RWPE1 (cell line): ENCODE data around the gene MT1H.

Experiments
- CTCF ChIA-PET: fragments of 350-600 bp; sonication (Branson Sonifier 250); formaldehyde crosslinking; extraction: SDS; loops from one replicate; lab custom pipeline; 2021; lab: Yijun Ruan, JAX
- POLR2A ChIA-PET: fragments of 400-600 bp; formaldehyde crosslinking; extraction: SDS; loops from one replicate; lab custom pipeline; 2020; ENCODE audit warnings: antibody characterized with exemption; ENCODE audit not compliant: low non-redundant PET; lab: Yijun Ruan, JAX
- DNase-seq: peaks from one replicate; pipeline ENCODE4 v3.0.0; 2012; ENCODE audit warnings: low spot score
- H3K27ac ChIP-seq: fragments of 450-650 bp; 2 replicates; pipeline ENCODE4 v1.5.1; 2017
- TF ChIP-seq, protein P1 (sequence below): fragments of 450-650 bp; conservative IDR thresholded peaks from 2 replicates; pipeline ENCODE4 v1.5.1; 2017; ENCODE audit warnings: low read depth, mild to moderate bottlenecking

Gene MT1H

GRCh38 chr16:56684926-56685590 lies 15.4 kb downstream of the MT1H start:
- ChIA-PET POLR2A (interaction anchor here (1.4 to 1.7 kb wide), 2 partner anchors 16 to 76 kb away, joined by 4 to 9 read pairs; partner anchors contain the start of gene MT2A), CTCF (interaction anchor here (1.2 kb wide), 1 partner anchor 105 kb away, joined by 5 read pairs; no protein-coding TSS in a partner anchor)
- TF ChIP-seq, protein P1, sequence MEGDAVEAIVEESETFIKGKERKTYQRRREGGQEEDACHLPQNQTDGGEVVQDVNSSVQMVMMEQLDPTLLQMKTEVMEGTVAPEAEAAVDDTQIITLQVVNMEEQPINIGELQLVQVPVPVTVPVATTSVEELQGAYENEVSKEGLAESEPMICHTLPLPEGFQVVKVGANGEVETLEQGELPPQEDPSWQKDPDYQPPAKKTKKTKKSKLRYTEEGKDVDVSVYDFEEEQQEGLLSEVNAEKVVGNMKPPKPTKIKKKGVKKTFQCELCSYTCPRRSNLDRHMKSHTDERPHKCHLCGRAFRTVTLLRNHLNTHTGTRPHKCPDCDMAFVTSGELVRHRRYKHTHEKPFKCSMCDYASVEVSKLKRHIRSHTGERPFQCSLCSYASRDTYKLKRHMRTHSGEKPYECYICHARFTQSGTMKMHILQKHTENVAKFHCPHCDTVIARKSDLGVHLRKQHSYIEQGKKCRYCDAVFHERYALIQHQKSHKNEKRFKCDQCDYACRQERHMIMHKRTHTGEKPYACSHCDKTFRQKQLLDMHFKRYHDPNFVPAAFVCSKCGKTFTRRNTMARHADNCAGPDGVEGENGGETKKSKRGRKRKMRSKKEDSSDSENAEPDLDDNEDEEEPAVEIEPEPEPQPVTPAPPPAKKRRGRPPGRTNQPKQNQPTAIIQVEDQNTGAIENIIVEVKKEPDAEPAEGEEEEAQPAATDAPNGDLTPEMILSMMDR, result no peak
- peak overlapping the region; percentile 99 for H3K27ac ChIP-seq
- no peak for DNase-seq

- H3K27ac ChIP-seq, result peak overlapping the region; percentile 99
- TF ChIP-seq, protein P1, result no peak
- no peak for DNase-seq
- POLR2A ChIA-PET, result interaction anchor here (0.7 kb wide), 1 partner anchor 111 kb away, joined by 3 read pairs; no protein-coding TSS in a partner anchor
- CTCF ChIA-PET, result no interaction called here
These were observed 17.1 kb downstream of the MT1H start for GRCh38 chr16:56686758-56687157.

- DNase-seq, result no peak
- peak overlapping the region; percentile 82 for H3K27ac ChIP-seq
- TF ChIP-seq, protein P1, result no peak
- ChIA-PET CTCF (interaction anchor here (0.5 to 1.3 kb wide), 2 partner anchors 13 to 15 kb away, joined by 3 read pairs; no protein-coding TSS in a partner anchor), POLR2A (interaction anchor here (0.7 to 1.0 kb wide), 2 partner anchors 63 to 81 kb away, joined by 3 to 5 read pairs; partner anchors contain the start of genes MT1E and MT2A)
These were observed 19.1 kb downstream of the MT1H start for GRCh38 chr16:56688762-56689161.

GRCh38 chr16:56689171-56689570 lies 19.6 kb downstream of the MT1H start:
- ChIA-PET CTCF (interaction anchor here (0.5 to 1.3 kb wide), 2 partner anchors 13 to 15 kb away, joined by 3 read pairs; no protein-coding TSS in a partner anchor), POLR2A (interaction anchor here (0.7 to 1.0 kb wide), 2 partner anchors 63 to 81 kb away, joined by 3 to 5 read pairs; partner anchors contain the start of genes MT1E and MT2A)
- DNase-seq, result no peak
- peak overlapping the region; percentile 82 for H3K27ac ChIP-seq
- TF ChIP-seq, protein P1, result no peak

DNA sequence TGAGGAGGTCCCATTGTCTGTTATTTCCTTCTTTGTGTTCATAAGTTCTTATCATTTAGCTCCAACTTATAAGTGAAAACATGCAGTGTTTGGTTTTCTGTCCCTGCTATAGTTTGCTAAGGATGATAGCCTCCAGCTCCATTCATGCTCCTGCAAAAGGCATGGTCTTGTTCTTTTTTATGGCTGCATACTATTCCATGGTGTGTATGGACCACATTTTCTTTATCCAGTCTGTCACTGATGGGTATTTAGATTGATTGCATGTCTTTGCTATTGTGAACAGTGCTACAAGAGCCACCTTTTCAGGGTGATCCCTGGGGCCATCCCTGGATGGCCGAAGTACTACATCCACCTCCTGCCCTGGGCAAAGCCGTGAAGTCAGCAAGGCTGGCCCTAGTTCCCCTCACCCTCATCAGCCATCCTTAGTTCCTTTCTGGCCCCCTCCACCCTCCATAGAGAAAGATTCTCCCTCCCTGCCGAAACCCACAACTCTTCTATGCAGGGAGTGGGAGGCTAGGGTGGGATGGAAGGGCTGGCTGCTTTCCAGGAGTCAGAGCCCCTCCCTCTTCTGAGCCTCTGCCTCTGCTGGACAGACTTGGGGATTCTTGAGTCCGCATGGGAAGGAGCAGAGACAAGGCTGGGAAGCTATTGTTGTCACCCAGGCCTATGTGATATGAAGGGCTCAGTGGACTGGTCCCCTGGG lies 21.0 kb downstream of the MT1H start:
- ChIA-PET CTCF (interaction anchor here (0.6 to 1.1 kb wide), 2 partner anchors 8 to 283 kb away, joined by 3 read pairs; partner anchors contain the start of gene MT1X), POLR2A (interaction anchor here (0.9 kb wide), 1 partner anchor 82 kb away, joined by 3 read pairs; the partner anchor contains the start of gene MT2A)
- peak overlapping the region; percentile 89 for H3K27ac ChIP-seq
- no peak for DNase-seq
- TF ChIP-seq, protein P1, result no peak

DNA sequence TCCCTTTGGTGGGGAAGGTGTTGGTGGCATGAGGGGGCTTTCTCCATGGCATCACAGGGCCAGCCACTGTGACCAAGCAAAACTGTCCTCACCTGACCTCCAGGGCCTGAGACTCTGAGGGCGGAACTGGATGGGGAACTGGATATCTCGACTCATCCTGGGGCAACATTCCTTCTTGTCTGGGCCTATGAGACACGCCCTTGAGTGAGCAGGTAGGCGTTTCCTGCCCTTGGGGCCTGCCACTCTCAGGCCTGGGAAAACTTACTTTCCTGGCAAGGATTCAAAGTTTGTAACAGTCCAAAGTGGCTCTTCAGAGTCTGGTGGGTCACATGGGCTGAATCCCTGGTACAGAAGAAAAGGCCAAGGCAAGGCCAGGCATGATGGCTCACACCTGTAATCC lies 22.3 kb downstream of the MT1H start:
- TF ChIP-seq, protein P1, result no peak
- ChIA-PET POLR2A (interaction anchor here (0.9 kb wide), 1 partner anchor 84 kb away, joined by 3 read pairs; the partner anchor contains the start of gene MT2A), CTCF (interaction anchor here (1.1 kb wide), 1 partner anchor 9 kb away, joined by 3 read pairs; the partner anchor contains the start of gene MT1X)
- peak; percentile 96 for DNase-seq
- peak overlapping the region; percentile 89 for H3K27ac ChIP-seq
